Psoas muscle (tissue), 8 donors: ENCODE data around the gene GUCY2F. TPM values are rescaled to one million over a fixed set of nuclear protein-coding genes. Genes with fewer than 3 reads are reported as not detected.

Source experiments
- ATAC-seq, 4 donors: fragments of 200-7000 bp; cut with Tn5 transposase; one replicate each; pipeline ENCODE4 v1.9.1; 2020; ENCODE audit warnings: moderate library complexity in 3 of 4, mild to moderate bottlenecking in 2 of 4
- DNase-seq, 2 donors: peaks; one replicate each; pipeline ENCODE4 v3.0.0-alpha.2; 2020
- H3K27ac ChIP-seq: fragments of 200-600 bp; one replicate; pipeline ENCODE4 v1.8.0; 2022
- H3K27me3 ChIP-seq, 3 donors: fragments of 200-600 bp in 1 of 3; one replicate each; pipeline versions ENCODE4 v1.6.1 to v1.8.0; 2013 to 2022; ENCODE audit warnings: low read length in 2 of 3, mild to moderate bottlenecking in 2 of 3, moderate library complexity in 1 of 3; ENCODE audit not compliant: insufficient read depth in 3 of 3
- H3K36me3 ChIP-seq, 2 donors: fragments of 200-600 bp in 1 of 2; one replicate each; pipeline versions ENCODE4 v1.6.1 to v1.8.0; 2013 to 2022; ENCODE audit warnings: low read depth in 1 of 2, mild to moderate bottlenecking in 1 of 2, moderate library complexity in 1 of 2; ENCODE audit not compliant: insufficient read depth in 1 of 2
- H3K4me1 ChIP-seq: fragments of 200-600 bp; one replicate; pipeline ENCODE4 v1.8.0; 2022
- H3K4me3 ChIP-seq: fragments of 200-600 bp; one replicate; pipeline ENCODE4 v1.8.0; 2022; ENCODE audit warnings: mild to moderate bottlenecking
- H3K9me3 ChIP-seq: fragments of 200-600 bp; one replicate; pipeline ENCODE4 v1.8.0; 2022
- CTCF ChIP-seq: fragments of 200-600 bp; IDR thresholded peaks from one replicate; pipeline ENCODE4 v1.8.0; 2022; ENCODE audit warnings: antibody characterized with exemption
- WGBS, 3 donors: extraction: QIAGEN DNeasy Blood & Tissue Kit; methylation state at CpG; one replicate each; pipeline versions ENCODE4 v1.1.6 to v1.1.7; 2013; 5-methylcytosine and 5-hydroxymethylcytosine counted together
- intact Hi-C, 2 donors: fragments of 100-400 bp; cut with DNase I; formaldehyde crosslinking; loops; one replicate each; pipeline versions ENCODE4 v1.11.0 to v1.14.2; 2022
- polyA plus RNA-seq, 3 donors: library from polyadenylated mRNA; stranded (reverse); fragments of 200-250 nt; gene quantifications; one replicate each; pipeline ENCODE4 v1.2.3, GENCODE V29; 2013
- total RNA-seq, 4 donors: library from RNA; stranded (reverse); fragmentation: NEBNext Ultra II Directional in 2 of 4; extraction: Animal tissue kit (Norgen Biotek cat#: 25700) in 2 of 4; gene quantifications; one replicate each; pipeline versions ENCODE4 v1.2.1 to v1.2.4, GENCODE V29; 2021 to 2023
- donor health status: healthy with polysubstance abuse.
- donor health status: DM: no; HTN: no; CAD: no; lungs with moderate emphysema.
- donor health status: Bipolar disorder and iron deficiency.
- donor health status: healthy.
- donor health status: DM: yes; HTN: yes; CAD: no.
- donor health status: DM: no; HTN: no; CAD: no.
- donor health status: DM: no; HTN: no; CAD: no.
- donor health status: DM: yes; HTN: yes; CAD: no.

Gene GUCY2F
- total and polyA plus RNA-seq, 7 donors = not detected

DNA sequence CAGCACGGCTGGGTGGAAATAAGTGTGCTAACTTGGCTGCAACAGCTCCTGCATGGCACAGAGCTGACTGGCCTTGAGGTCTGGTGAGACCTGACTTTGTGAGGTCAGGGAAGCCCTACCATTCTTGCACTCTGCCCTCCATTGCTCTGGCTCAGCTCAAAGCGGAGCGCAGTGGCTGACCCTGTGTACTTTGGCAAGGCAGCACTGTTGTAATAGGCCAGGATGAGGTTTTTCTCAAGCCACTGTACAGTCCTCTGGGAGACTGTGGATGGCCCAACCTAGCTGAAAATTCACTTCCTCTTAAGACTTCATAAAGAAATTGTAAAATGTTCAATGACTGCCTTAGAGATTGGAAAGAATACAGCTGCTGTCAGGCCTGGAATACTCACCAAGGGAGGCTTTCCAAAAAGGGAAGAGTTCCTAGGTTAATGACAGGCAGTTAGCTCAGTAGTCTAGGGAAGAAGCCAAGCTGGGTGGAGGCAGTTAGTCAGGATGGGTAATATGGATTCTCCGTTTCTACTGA lies 129.8 kb downstream of the GUCY2F start:
- ATAC-seq (peak in 1 of 4 donors; percentile 23), DNase-seq (peak in 1 of 2 donors; percentile 54)
- no peaks in the 10 kb centered on the region for H3K9me3 ChIP-seq
- H3K4me3 ChIP-seq = no peak overlapping the region
- no peaks in the 10 kb centered on the region for H3K36me3 ChIP-seq
- no peak overlapping the region for H3K27ac ChIP-seq
- intact Hi-C loops = no loop called here
- whole genome bisulfite sequencing, 3 donors = 36 to 64% (median 44%) methylated on average over 4 of the region's 4 CpGs
- TF ChIP-seq CTCF = no peak
- no peaks in the 10 kb centered on the region for H3K4me1 ChIP-seq
- H3K27me3 ChIP-seq = peaks cover 0 to 27% (median 0%) of the 10 kb centered on the region in 3 donors

- Histone ChIP-seq H3K4me1 (no peaks in the 10 kb centered on the region), H3K9me3 (no peaks in the 10 kb centered on the region), H3K36me3 (no peaks in the 10 kb centered on the region), H3K4me3 (no peak overlapping the region), H3K27me3 (peaks cover 0 to 22% (median 0%) of the 10 kb centered on the region in 3 donors), H3K27ac (no peak overlapping the region)
- TF ChIP-seq CTCF = no peak
- DNase-seq = no peak
- WGBS, 3 donors = 71 to 74% (median 72%) methylated on average over 3 of the region's 3 CpGs
- ATAC-seq = no peak
- intact Hi-C loops = no loop called here
Observed at GRCh38 chrX:109351557-109351956, 130.3 kb downstream of the GUCY2F start.

DNA sequence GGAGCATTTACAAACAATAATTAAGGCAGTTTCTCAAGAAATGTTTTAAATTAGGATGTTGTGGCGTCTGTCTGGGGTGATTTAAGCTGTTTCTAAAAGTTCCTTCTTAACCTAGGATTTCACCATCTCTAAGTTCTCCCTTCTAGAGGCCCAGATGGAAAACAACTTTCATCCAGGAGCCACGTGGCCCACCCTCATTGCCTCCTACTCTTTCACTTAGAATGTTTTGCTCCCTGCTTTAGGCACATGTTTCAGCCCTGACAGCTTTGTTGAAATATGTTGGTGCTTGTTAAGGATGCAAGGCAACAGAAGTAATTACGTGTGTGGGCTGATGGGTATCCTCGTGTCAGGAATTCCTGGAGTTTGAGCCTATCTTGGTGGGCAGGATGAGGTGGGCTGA lies 131.3 kb downstream of the GUCY2F start:
- H3K4me3 ChIP-seq = no peak overlapping the region
- H3K9me3 ChIP-seq = no peaks in the 10 kb centered on the region
- peaks cover 0 to 24% (median 0%) of the 10 kb centered on the region in 3 donors for H3K27me3 ChIP-seq
- no peak overlapping the region for H3K27ac ChIP-seq
- intact Hi-C loops = no loop called here
- no peaks in the 10 kb centered on the region for H3K36me3 ChIP-seq
- H3K4me1 ChIP-seq = no peaks in the 10 kb centered on the region
- DNase-seq = no peak
- 52 to 57% (median 56%) methylated on average over 4 of the region's 4 CpGs for WGBS, 3 donors
- no peak for ATAC-seq
- TF ChIP-seq CTCF = no peak

- no peak for TF ChIP-seq CTCF
- no peak overlapping the region for H3K4me3 ChIP-seq
- H3K4me1 ChIP-seq = no peaks in the 10 kb centered on the region
- H3K9me3 ChIP-seq = no peaks in the 10 kb centered on the region
- no peaks in the 10 kb centered on the region for H3K36me3 ChIP-seq
- intact Hi-C loops = no loop called here
- ATAC-seq (no peak), DNase-seq (no peak)
- no peak overlapping the region for H3K27ac ChIP-seq
- H3K27me3 ChIP-seq = peaks cover 0 to 24% (median 0%) of the 10 kb centered on the region in 3 donors
Observed at GRCh38 chrX:109350051-109350450, 131.8 kb downstream of the GUCY2F start.

- ATAC-seq (no peak), DNase-seq (no peak)
- TF ChIP-seq CTCF = no peak
- intact Hi-C loops = no loop called here
- 12 to 33% (median 13%) methylated on average over 3 of the region's 3 CpGs for WGBS, 3 donors
- peaks cover 0 to 24% (median 0%) of the 10 kb centered on the region in 3 donors for H3K27me3 ChIP-seq
- H3K27ac ChIP-seq = no peak overlapping the region
- no peaks in the 10 kb centered on the region for H3K9me3 ChIP-seq
- no peaks in the 10 kb centered on the region for H3K36me3 ChIP-seq
- H3K4me3 ChIP-seq = no peak overlapping the region
- no peaks in the 10 kb centered on the region for H3K4me1 ChIP-seq
Observed at GRCh38 chrX:109347632-109348031, 134.3 kb downstream of the GUCY2F start.
